GM23338 (cell line): ENCODE results near the gene SLC37A3. TPM values are rescaled to one million over a fixed set of nuclear protein-coding genes. Genes with fewer than 3 reads are reported as not detected.

Source experiments
- ATAC-seq: fragments of 200-7000 bp; cut with Tn5 transposase; 3 replicates; pipeline ENCODE4 v1.9.1; 2020
- DNase-seq: peaks from one replicate; pipeline ENCODE4 v3.0.0-alpha.2; 2015; ENCODE audit warnings: low spot score
- H2AFZ ChIP-seq: fragments of 200-600 bp; sonication (generic); 2 replicates; pipeline ENCODE4 v1.8.0; 2016; ENCODE audit warnings: antibody characterized with exemption, mild to moderate bottlenecking, moderate library complexity
- H3F3A ChIP-seq: fragments of 200-600 bp; sonication (generic); replicated peaks from 2 replicates; pipeline ENCODE4 v1.8.0; 2017; ENCODE audit warnings: antibody characterized with exemption, mixed run types, low read depth
- H3K27ac ChIP-seq: fragments of 200-600 bp; sonication (generic); 2 replicates; pipeline ENCODE4 v1.6.1; 2016; ENCODE audit warnings: low read depth
- H3K27me3 ChIP-seq: fragments of 200-600 bp; sonication (generic); 2 replicates; pipeline ENCODE4 v1.8.0; 2016; ENCODE audit warnings: mild to moderate bottlenecking, mixed run types, moderate library complexity; ENCODE audit not compliant: insufficient read depth
- H3K36me3 ChIP-seq: fragments of 200-600 bp; sonication (generic); 2 replicates; pipeline ENCODE4 v1.8.0; 2016; ENCODE audit warnings: mild to moderate bottlenecking; ENCODE audit not compliant: insufficient read depth
- H3K4me1 ChIP-seq: fragments of 200-600 bp; sonication (generic); 2 replicates; pipeline ENCODE4 v1.8.0; 2016; ENCODE audit warnings: mild to moderate bottlenecking, moderate library complexity; ENCODE audit not compliant: insufficient read depth
- H3K4me2 ChIP-seq: fragments of 200-600 bp; sonication (generic); 2 replicates; pipeline ENCODE4 v1.7.1; 2017; ENCODE audit warnings: mixed run types
- H3K4me3 ChIP-seq: fragments of 200-600 bp; sonication (generic); 2 replicates; pipeline ENCODE4 v1.6.1; 2016; ENCODE audit warnings: mixed run types
- H3K79me2 ChIP-seq: fragments of 200-600 bp; sonication (generic); replicated peaks from 2 replicates; pipeline ENCODE4 v1.8.0; 2017; ENCODE audit warnings: mild to moderate bottlenecking; ENCODE audit not compliant: insufficient read depth
- H3K9me2 ChIP-seq: fragments of 200-600 bp; sonication (generic); 2 replicates; pipeline ENCODE4 v1.8.0; 2017; ENCODE audit not compliant: insufficient read depth
- H4K20me1 ChIP-seq: fragments of 200-600 bp; sonication (generic); replicated peaks from 2 replicates; pipeline ENCODE4 v1.8.0; 2017; ENCODE audit warnings: mild to moderate bottlenecking; ENCODE audit not compliant: insufficient read depth
- H3K27ac Mint-ChIP-seq: 2 replicates; pipeline ENCODE4 v1.8.0; 2020; ENCODE audit warnings: inconsistent platforms, mild to moderate bottlenecking, moderate library complexity, mixed read lengths
- H3K27me3 Mint-ChIP-seq: 3 replicates; pipeline ENCODE4 v1.8.0; 2022; ENCODE audit warnings: low read depth, mild to moderate bottlenecking, moderate library complexity, mixed read lengths, inconsistent platforms; ENCODE audit not compliant: insufficient read depth, poor library complexity
- H3K36me3 Mint-ChIP-seq: 3 replicates; pipeline ENCODE4 v1.8.0; 2021; ENCODE audit warnings: low read depth, mild to moderate bottlenecking, inconsistent platforms, moderate library complexity, mixed read lengths
- H3K4me1 Mint-ChIP-seq: 3 replicates; pipeline ENCODE4 v1.8.0; 2020; ENCODE audit warnings: mild to moderate bottlenecking, inconsistent platforms, mixed read lengths
- H3K4me3 Mint-ChIP-seq: 3 replicates; pipeline ENCODE4 v1.8.0; 2021; ENCODE audit warnings: moderate library complexity, mild to moderate bottlenecking, inconsistent platforms, mixed read lengths
- H3K9me3 Mint-ChIP-seq: 3 replicates; pipeline ENCODE4 v1.8.0; 2020; ENCODE audit warnings: moderate library complexity, mild to moderate bottlenecking, inconsistent platforms, mixed read lengths
- CREB1 ChIP-seq: fragments of 250-450 bp; sonication (Bioruptor Pico); IDR thresholded peaks from 2 replicates; pipeline ENCODE4 v1.5.0; 2020; ENCODE audit warnings: low read depth, mild to moderate bottlenecking, moderate library complexity
- EZH2phosphoT487 ChIP-seq: fragments of 200-600 bp; sonication (generic); IDR thresholded peaks from one replicate; pipeline ENCODE4 v1.8.1; 2018; ENCODE audit warnings: antibody characterized with exemption; ENCODE audit not compliant: unreplicated experiment
- POLR2AphosphoS5 ChIP-seq: IDR thresholded peaks from 2 replicates; pipeline ENCODE4 v1.6.1; 2016; ENCODE audit warnings: antibody characterized with exemption, low read depth
- REST ChIP-seq: IDR thresholded peaks from one replicate; pipeline ENCODE4 v1.6.1; 2018; ENCODE audit warnings: antibody characterized with exemption; ENCODE audit not compliant: unreplicated experiment
- STAT1 ChIP-seq: IDR thresholded peaks from one replicate; pipeline ENCODE4 v1.6.1; 2016; ENCODE audit warnings: antibody characterized with exemption; ENCODE audit not compliant: unreplicated experiment
- ZNF114 ChIP-seq: fragments of 250-450 bp; sonication (Bioruptor Pico); IDR thresholded peaks from 2 replicates; pipeline ENCODE4 v1.5.0; 2020; ENCODE audit warnings: mild to moderate bottlenecking, moderate library complexity
- polyA plus RNA-seq: library from polyadenylated mRNA; unstranded; fragments of >200 nt; fragmentation: Nextera tagmentation; extraction: Ambion mirVana; gene quantifications from 2 replicates; pipeline ENCODE4 v1.2.1, GENCODE V29; 2016
- total RNA-seq: library from RNA; depleted of rRNA; stranded (reverse); fragments of >200 nt; shearing (Covaris generic); gene quantifications from 2 replicates; pipeline ENCODE4 v1.2.3, GENCODE V29; 2014
- TF ChIP-seq, protein P1 (sequence below), 2 experiments: fragments of 200-600 bp in 1 of 2; sonication (generic) in 1 of 2; conservative IDR thresholded peaks; 2 replicates each; pipeline versions ENCODE4 v1.5.1 to v1.6.1; 2016 to 2017; ENCODE audit warnings: antibody characterized with exemption in 2 of 2, low read depth in 2 of 2, mild to moderate bottlenecking in 2 of 2, moderate library complexity in 1 of 2
- TF ChIP-seq, protein P2 (sequence below): IDR thresholded peaks from 2 replicates; pipeline ENCODE4 v1.6.1; 2016; ENCODE audit warnings: antibody characterized with exemption

SLC37A3 gene
- total and polyA plus RNA-seq, 2 experiments from 2014 or later: 35.6 to 86.2 TPM

- TF ChIP-seq REST: no peak
- TF ChIP-seq, protein P1, sequence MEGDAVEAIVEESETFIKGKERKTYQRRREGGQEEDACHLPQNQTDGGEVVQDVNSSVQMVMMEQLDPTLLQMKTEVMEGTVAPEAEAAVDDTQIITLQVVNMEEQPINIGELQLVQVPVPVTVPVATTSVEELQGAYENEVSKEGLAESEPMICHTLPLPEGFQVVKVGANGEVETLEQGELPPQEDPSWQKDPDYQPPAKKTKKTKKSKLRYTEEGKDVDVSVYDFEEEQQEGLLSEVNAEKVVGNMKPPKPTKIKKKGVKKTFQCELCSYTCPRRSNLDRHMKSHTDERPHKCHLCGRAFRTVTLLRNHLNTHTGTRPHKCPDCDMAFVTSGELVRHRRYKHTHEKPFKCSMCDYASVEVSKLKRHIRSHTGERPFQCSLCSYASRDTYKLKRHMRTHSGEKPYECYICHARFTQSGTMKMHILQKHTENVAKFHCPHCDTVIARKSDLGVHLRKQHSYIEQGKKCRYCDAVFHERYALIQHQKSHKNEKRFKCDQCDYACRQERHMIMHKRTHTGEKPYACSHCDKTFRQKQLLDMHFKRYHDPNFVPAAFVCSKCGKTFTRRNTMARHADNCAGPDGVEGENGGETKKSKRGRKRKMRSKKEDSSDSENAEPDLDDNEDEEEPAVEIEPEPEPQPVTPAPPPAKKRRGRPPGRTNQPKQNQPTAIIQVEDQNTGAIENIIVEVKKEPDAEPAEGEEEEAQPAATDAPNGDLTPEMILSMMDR (conservative IDR thresholded peaks at IDR 0.05; ENCODE audit: low read depth in 2 of 2): no peak
These were observed 23.0 kb downstream of the SLC37A3 start (continued) for GRCh38 chr7:140375323-140375722.

- TF ChIP-seq STAT1 (no peak), CREB1 (CRISPR knock-in tag) (no peak), EZH2phosphoT487 (no peak)
- Mint-ChIP-seq H3K4me1 (peaks cover 9% of the 10 kb centered on the region), H3K27ac (no peak overlapping the region), H3K4me3 (no peak overlapping the region), H3K36me3 (peaks cover 28% of the 10 kb centered on the region), H3K9me3 (0 out of 3 replicates have a peak, but pooled peaks cover under 1% of the 10 kb centered on the region), H3K27me3 (peaks cover 3% of the 10 kb centered on the region)
- Histone ChIP-seq H2AFZ (no peak overlapping the region), H3K4me3 (no peak overlapping the region), H3K27me3 (no peaks in the 10 kb centered on the region), H3K4me1 (no peaks in the 10 kb centered on the region), H3K27ac (no peak overlapping the region), H3K79me2 (no peaks in the 10 kb centered on the region), H3F3A (no peaks in the 10 kb centered on the region; the same call in 1 of the 2 replicates), H4K20me1 (peaks cover 5% of the 10 kb centered on the region; the same call in 1 of the 2 replicates), H3K4me2 (no peak overlapping the region), H3K36me3 (0 out of 2 replicates have a peak, but pooled peaks cover 2% of the 10 kb centered on the region), H3K9me2 (no peaks in the 10 kb centered on the region)
- no peak for DNase-seq
- ATAC-seq: no peak
These were observed 29.0 kb downstream of the SLC37A3 start for GRCh38 chr7:140369294-140369693.

DNA sequence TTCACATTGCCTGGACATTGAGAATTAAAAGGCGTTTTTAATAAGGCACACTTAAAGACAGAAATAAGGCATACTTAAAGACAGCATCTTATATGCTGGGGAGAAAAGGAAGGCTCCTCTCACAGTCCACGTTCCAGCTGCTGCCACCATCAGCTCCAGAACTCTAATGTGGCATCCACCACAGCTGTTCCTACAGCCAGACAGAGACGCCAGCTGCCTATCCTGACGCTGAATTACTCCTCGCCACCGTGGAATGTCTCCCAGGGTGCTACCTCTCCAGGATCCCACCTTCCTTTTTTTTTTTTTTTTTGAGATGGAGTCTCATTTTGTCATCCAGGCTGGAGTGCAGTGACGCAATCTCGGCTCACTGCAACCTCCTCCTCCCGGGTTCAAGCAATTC is 30.8 kb downstream of the SLC37A3 start:
- Histone ChIP-seq H3K4me1 (no peaks in the 10 kb centered on the region), H2AFZ (no peak overlapping the region), H3K9me2 (no peaks in the 10 kb centered on the region), H3K79me2 (no peaks in the 10 kb centered on the region), H4K20me1 (no peaks in the 10 kb centered on the region; the same call in 1 of the 2 replicates), H3K4me3 (no peak overlapping the region), H3K4me2 (no peak overlapping the region), H3K36me3 (0 out of 2 replicates have a peak, but pooled peaks cover 7% of the 10 kb centered on the region), H3K27me3 (no peaks in the 10 kb centered on the region), H3K27ac (no peak overlapping the region), H3F3A (no peaks in the 10 kb centered on the region; the same call in 1 of the 2 replicates)
- Mint-ChIP-seq H3K27ac (no peak overlapping the region), H3K4me3 (no peak overlapping the region), H3K4me1 (peaks cover 9% of the 10 kb centered on the region), H3K9me3 (peaks cover 9% of the 10 kb centered on the region; the same call in 2 of the 3 replicates), H3K36me3 (peaks cover 37% of the 10 kb centered on the region), H3K27me3 (no peaks in the 10 kb centered on the region)
- TF ChIP-seq ZNF114 (CRISPR knock-in tag): no peak
- no peak for TF ChIP-seq REST
- TF ChIP-seq POLR2AphosphoS5: no peak
- TF ChIP-seq, protein P2, sequence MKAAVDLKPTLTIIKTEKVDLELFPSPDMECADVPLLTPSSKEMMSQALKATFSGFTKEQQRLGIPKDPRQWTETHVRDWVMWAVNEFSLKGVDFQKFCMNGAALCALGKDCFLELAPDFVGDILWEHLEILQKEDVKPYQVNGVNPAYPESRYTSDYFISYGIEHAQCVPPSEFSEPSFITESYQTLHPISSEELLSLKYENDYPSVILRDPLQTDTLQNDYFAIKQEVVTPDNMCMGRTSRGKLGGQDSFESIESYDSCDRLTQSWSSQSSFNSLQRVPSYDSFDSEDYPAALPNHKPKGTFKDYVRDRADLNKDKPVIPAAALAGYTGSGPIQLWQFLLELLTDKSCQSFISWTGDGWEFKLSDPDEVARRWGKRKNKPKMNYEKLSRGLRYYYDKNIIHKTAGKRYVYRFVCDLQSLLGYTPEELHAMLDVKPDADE: no peak
- ATAC-seq (no peak), DNase-seq (no peak)
